SHP77 treated with DMSO at 0.1 percent for 48 hours (cell line): ENCODE measurements around the gene RMND5B.
"Not testable (repeated sequence)": the region's sequence is repeated elsewhere in the genome, so short reads cannot be mapped to it uniquely, and the experiment has no call there.

Experiments used
- DNase-seq: peaks from one replicate; lab custom pipeline; 2025; lab: John Stamatoyannopoulos, UW

The RMND5B gene

DNA sequence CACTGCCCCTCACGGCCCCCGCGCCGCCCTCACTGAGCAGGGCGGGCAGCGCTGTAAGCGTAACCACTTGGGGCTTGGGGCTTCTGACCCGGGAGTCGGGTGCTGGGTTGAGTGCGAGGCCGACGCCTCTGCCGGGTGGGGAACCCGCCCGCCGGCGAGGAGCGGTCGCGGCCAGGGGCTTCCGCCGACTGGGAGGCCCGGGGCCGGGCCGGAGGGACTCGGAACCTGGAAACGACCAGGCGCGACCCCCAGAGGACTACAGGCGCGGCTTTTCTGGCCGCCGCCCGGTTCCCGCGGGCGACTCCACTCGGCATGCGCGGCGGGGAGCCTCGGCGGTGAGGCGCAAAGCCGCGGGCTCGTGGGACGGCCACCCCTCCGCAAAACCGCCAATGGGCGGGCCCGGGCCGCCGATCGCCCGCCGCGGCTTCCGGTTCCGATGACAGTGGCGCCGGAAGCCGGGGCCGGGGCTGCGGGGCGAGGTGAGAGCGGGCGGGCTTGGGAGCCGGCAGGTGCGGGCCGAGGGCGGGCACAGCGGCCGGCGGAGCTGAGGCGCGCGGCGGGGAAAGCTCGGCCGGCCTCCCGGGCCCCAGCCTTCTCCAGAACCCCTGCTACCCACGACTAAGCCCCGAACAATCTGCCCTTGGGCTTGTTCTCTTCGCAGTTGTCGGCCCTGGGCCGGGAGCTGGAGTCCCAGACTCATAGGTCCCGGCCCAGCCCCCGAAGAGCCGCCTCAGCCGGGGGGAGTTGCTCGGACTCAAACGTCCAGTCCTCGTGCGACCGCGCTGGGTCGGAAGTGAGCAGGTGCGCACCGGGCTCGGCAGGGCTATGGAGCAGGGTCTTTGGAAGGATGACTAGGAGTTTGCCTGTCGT, at the start of gene RMND5B:
Gene RMND5B, plus strand, starts transcription at position 439 of the 870 bp plus-strand sequence. CDS start 7,106 bp downstream, outside the sequence.
- DNase-seq, result peak; percentile 44

DNA sequence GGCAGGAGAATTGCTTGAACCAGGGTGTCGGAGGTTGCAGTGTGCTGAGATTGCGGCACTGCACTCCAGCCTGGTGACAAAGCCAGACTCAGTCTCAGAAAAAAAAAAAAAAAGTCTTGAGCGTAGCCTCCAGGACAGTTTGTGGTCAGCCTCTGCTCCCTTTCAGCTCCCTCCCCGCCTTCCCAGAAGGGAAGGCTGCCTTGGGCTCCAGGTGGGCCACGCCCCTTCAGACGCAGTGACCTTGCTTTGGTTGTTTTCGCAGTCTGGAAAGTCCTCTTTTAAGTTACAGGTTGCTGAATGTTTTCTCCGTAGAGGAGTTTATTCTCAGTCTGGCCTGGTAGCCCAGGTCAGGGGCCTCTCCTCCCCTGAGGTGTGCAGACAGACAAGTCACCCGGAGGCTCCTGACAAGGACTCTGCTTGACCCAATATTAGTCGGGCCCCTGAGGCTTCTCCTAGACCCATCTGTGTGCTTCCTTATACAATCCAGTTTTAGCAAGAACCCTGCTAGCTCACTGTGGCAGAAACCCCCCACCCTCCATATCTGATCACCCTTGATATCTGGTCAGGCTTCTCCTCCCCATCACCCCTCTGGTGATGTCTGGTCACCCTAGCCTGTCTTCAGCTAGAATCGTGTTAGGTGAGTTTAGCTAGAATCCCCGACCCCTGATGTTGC, 49.1 kb upstream of the RMND5B start:
- no peak for DNase-seq

- DNase-seq, result no peak
Observed at GRCh38 chr5:178083922-178084321, 46.9 kb upstream of the RMND5B start.

DNA sequence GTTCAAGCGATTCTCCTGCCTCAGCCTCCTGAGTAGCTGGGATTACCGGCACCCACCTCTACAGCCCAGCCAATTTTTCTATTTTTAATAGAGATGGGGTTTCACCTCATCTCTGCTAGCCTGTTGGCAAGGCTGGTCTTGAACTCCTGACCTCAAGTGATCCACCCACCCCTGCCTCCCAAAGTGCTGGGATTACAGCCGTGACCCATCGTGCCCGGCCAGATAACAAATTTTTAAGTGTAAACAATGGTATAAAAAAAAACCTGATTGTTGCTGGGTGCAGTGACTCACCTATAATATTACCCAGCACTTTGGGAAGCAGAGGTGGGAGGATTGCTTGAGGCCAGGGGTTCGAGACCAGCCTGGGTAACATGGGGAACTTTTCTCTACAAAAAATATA, 45.5 kb upstream of the RMND5B start:
- DNase-seq, result no peak

GRCh38 chr5:178086266-178086665, 44.5 kb upstream of the RMND5B start:
- DNase-seq, result no peak

- not testable (repeated sequence) for DNase-seq
Observed at GRCh38 chr5:178087199-178087598, 43.6 kb upstream of the RMND5B start.

DNA sequence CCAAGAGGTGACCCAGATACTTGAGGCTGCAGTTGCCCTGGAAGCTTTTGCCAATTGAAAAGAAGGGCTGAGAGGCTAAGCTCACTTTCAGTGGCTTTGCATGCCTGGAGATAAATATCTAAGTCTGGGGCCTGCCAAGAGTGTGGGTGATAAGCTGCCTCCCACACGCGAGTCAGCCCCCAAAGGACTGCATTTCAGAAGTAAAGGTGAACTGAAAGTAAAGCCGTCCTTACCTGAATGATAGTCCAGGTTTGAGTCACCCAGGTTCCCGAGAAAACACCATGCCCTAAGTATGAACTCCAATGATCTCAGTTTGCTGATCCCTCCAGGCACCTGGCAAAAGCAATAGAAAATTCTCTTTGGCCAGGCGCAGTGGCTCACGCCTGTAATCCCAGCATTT, 40.0 kb upstream of the RMND5B start:
- no peak for DNase-seq

DNA sequence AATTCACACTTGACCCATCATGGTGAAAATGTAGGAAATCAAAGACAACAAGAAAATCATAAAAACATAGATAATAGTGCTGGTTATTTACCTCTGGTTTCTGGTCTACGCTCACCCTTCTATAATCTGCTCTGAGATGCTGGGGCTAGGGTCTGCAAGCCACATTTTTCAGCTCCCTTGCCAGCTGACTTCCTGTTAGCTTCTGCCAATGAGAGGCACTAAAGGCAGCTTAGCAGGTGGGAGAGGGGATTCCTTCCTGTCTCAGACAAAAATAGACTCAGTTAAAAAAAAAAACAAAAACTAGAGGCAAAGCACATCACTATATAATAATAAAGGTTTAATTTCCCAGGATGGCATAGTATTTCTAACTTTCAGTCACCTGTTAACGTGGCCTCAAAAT, 37.7 kb upstream of the RMND5B start:
- DNase-seq, result no peak

DNA sequence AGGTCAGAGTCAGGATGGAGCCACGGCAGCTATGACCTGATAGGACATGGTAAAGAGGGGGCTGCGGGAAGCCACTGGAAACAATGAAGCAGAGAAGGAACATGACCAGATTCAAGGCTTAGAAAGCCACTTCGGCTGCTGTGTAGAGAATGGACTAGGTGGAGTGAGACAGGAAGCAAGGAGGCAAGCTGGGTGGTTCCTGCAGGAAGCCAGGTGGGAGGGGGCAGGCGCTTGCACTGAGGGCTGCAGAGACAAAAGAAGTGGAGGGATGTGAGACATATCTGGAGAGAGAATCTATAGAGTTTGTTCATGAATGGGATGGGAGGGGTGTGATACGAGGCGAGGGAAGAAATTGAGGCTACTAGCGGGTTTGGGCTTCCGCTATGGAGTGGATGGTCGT, 36.5 kb upstream of the RMND5B start:
- DNase-seq, result no peak

- DNase-seq, result no peak
Observed at GRCh38 chr5:178098685-178099084, 32.1 kb upstream of the RMND5B start.

GRCh38 chr5:178103612-178104011, 27.2 kb upstream of the RMND5B start:
- DNase-seq, result no peak

DNA sequence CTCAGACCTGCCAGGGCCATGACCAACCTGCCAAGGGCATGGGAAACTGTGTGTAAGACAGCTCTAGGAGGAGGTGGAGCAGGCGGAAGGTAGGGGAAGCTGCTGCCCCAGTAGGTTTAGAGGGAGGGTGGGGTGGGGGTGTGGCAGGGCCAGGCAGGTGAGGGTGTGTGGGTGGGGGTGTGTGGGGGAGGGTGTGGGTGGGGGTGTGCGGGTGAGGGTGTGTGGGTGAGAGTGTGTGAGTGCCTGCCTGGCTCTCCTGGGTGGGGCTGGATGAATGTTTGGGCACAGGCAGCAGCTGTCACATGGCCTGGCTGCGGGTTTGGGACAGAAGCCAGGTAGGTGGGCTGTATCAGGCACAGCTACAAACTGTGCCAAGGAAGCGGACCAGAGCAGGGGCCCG, 26.3 kb upstream of the RMND5B start:
- no peak for DNase-seq

DNA sequence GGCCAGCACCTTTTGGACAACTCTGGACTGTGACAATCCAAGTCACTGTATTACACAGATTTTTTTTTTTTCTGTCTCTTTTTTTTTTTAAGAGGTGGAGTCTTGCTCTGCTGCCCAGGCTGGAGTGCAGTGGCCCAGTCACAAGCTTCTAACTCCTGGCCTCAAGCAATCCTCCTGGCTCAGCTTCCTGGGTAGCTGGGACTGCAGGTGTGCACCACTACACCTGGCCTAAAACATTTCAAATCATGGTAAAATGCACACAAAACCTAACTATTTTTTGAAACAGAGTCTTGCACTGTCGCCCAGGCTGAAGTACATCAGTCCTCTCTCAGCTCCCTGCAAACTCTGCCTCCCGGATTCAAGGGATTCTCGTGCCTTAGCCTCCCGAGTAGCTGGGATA, 24.7 kb upstream of the RMND5B start:
- DNase-seq, result no peak

DNA sequence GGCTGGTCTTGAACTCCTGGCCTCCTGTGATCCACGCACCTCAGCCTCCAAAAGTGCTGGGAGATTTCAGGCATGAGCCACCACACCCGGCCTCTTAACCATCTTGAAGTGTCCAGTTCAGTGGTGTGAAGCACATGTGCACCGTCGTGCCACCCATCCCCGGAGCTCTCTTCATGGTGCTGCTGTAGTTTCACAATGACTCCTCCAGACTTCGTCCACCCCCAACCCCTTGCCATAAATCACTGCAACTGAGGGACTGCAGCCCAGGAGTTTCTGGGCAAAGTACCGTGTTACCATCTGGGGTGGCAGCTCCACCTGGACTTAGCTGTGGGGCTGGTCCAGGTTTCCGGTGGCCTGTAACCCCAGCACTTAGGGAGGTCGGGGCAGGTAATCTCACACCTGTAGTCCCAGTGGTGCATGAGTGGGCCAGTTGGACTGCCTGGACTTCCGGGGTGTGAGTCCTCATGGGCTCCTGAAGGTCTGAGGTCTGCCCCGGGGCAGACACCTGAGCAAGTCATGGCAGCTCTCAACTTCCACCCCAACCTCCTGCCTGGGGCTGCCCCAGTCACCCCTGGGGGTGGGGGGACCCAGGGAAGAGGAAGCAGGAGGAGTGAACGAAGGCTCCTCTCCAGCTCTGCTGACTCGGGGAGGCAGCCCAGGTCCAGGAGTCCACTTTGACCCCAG, 24.1 kb upstream of the RMND5B start:
- no peak for DNase-seq

- DNase-seq, result no peak
Observed at GRCh38 chr5:178107756-178108310, 23.0 kb upstream of the RMND5B start.

DNA sequence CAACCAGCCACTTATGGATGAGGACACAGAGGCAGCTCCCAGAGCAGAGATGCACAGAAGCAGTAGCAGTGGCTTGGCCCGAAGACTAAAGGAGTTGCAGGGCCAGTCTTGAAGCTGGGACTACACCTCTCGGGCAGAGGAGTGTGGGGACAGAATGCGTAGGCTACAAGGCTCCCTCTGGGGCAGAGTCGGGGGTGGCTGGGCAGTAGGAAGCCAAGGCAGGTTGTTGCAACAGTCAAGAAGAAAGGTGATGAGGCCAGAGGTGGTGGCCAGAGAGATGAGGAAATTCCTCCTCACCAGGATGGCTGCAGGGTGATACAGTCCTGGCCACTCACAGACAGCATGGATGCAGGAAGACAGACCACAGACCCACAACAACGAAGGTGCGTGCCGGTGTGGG, 22.4 kb upstream of the RMND5B start:
- DNase-seq, result no peak

DNA sequence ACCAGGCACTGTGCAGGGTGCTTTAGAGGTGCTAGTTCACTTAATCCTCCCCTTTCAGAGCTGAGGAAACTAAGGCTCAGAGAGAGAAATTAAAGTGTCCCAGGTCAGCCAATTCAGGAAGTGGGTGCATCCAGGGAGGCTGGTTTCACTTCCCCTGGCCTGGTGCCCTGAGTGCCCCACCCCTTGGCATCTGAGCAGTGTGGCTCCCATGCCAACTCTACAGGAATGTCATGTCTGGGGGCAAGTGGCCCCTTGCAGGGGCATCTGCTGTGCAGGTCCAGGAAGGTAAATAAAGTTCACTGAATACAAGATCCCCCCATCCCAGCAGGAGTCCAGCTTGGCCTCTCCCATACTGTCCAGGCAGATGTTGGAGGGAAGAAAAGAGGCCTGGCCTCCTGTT, 21.8 kb upstream of the RMND5B start:
- no peak for DNase-seq

- DNase-seq, result no peak
Observed at GRCh38 chr5:178110511-178110910, 20.3 kb upstream of the RMND5B start.

GRCh38 chr5:178111925-178112324, 18.9 kb upstream of the RMND5B start:
- no peak for DNase-seq

GRCh38 chr5:178112545-178112944, 18.3 kb upstream of the RMND5B start:
- DNase-seq, result no peak

DNA sequence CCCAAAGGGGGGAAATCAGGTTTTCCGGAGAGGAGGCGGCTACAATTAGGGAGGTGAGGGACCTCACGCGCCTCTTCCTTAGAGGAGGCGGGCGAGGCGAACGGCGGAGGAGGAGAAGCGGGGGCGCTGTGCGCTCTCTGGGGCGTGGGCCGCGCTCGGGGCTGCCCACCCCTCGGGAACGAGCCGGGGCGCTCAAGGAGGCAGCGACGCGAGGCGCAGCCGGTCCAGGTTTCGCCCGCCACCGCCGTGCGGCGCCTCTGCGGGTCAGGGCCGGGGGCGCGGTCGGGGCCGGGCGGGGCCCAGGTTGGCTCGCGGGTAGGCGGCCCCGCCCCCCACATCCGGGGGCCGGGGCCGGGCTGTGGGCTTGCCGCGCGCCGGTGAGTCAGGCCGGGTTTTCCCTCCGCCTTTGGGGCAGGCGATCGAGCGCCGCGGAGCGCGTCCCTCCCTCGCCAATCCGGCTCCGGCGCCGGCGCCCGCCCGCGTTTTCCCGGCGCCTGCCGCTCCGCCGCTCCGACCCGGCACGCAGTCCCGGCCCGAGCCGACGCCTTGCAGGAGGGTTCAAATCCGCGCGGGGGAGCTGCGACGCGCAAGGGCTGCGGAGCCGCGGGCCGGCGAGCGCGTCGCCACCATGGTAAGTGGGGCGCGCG, 17.6 kb upstream of the RMND5B start, which contains the start of gene N4BP3:
Gene N4BP3, plus strand, starts transcription at position 392 of the 647 bp plus-strand sequence. CDS start 6,052 bp downstream, outside the sequence.
- no peak for DNase-seq

DNA sequence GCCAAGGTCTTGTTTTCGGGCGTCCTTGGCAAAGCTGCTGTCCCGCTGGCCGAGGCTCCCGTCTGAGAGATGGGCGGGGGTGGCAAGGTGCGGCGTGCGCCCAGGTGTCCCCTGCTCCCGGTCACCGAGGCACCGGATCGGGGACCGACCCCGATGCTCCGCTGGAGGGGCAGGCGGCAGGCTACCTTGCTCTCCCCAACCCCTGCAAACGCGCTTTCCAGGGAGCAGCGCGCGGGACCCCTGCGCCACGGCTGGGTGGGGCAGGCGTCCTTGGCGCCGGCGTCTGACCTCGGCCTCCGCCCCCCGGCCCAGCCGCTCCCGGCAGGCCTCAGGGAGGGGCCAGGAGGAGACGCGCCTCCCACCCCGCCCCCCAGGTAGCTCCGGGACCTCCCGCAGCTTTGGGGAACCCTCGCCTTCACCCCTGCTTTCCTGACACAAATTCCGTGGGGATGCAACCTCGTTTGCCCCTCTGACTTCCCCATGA, 16.9 kb upstream of the RMND5B start:
- DNase-seq, result no peak
